K562 (cell line): ENCODE measurements around the gene CACNA1A.

ENCODE experiments used
- CEBPG ChIP-seq, 3 experiments: fragments of 200-800 bp in 1 of 3; sonication (Bioruptor generic) in 1 of 3; sonication (generic) in 1 of 3; formaldehyde crosslinking in 1 of 3; IDR thresholded peaks in 2 of 3; conservative IDR thresholded peaks in 1 of 3; 2 replicates each; pipeline versions ENCODE4 v1.6.1 to v1.8.0; 2016 to 2022; ENCODE audit warnings: missing compliant biosample characterization in 2 of 3, missing genetic modification characterization in 2 of 3, mild to moderate bottlenecking in 1 of 3, missing genetic modification reagents in 1 of 3
- ETV6 ChIP-seq, 3 experiments: fragments of 150-350 bp in 1 of 3; sonication (generic) in 1 of 3; formaldehyde crosslinking in 1 of 3; IDR thresholded peaks; 2 replicates each; pipeline versions ENCODE4 v1.6.1 to v1.8.0; 2014 to 2022; ENCODE audit warnings: borderline replicate concordance in 2 of 3, low read depth in 2 of 3, antibody characterized with exemption in 1 of 3, low read length in 1 of 3, mild to moderate bottlenecking in 1 of 3, missing genetic modification reagents in 1 of 3
- EZH2 ChIP-seq: IDR thresholded peaks from 2 replicates; pipeline ENCODE4 v1.6.1; 2012; ENCODE audit warnings: low read depth, mild to moderate bottlenecking, inconsistent platforms, low read length, borderline replicate concordance
- FOXM1 ChIP-seq, 2 experiments: fragments of 450-650 bp in 1 of 2; sonication (generic) in 1 of 2; formaldehyde crosslinking in 1 of 2; IDR thresholded peaks; 2 replicates each; pipeline versions ENCODE4 v1.6.1 to v1.9.0; 2017 to 2022; ENCODE audit warnings: low read depth in 2 of 2, mild to moderate bottlenecking in 2 of 2, missing genetic modification reagents in 1 of 2, moderate library complexity in 1 of 2
- JUN ChIP-seq, 2 experiments: sonication (generic) in 1 of 2; formaldehyde crosslinking in 1 of 2; IDR thresholded peaks; 2 replicates each; pipeline versions ENCODE4 v1.6.1 to v1.8.0; 2012 to 2022; ENCODE audit warnings: borderline replicate concordance in 2 of 2, mild to moderate bottlenecking in 2 of 2, improper control_type of control experiment in 1 of 2, low read depth in 1 of 2, low read length in 1 of 2, missing genetic modification reagents in 1 of 2
- MAFK ChIP-seq: IDR thresholded peaks from 2 replicates; pipeline ENCODE4 v1.6.1; 2011; ENCODE audit warnings: low read length, improper control_type of control experiment
- MLX ChIP-seq, 2 experiments: fragments of 450-650 bp in 1 of 2; sonication (generic) in 1 of 2; formaldehyde crosslinking; conservative IDR thresholded peaks; 2 replicates each; pipeline versions ENCODE4 v1.4.0 to v1.8.1; 2020 to 2022; ENCODE audit warnings: mild to moderate bottlenecking in 1 of 2, missing genetic modification reagents in 1 of 2
- MYC ChIP-seq, 2 experiments: fragments of 250-450 bp in 1 of 2; sonication (Bioruptor Pico) in 1 of 2; IDR thresholded peaks; 2 replicates each; pipeline versions ENCODE4 v1.5.1 to v1.6.1; 2012 to 2021; ENCODE audit warnings: low read depth in 2 of 2, borderline replicate concordance in 1 of 2, improper control_type of control experiment in 1 of 2, low read length in 1 of 2, mild to moderate bottlenecking in 1 of 2, moderate library complexity in 1 of 2
- POLR2AphosphoS5 ChIP-seq: IDR thresholded peaks from 2 replicates; pipeline ENCODE4 v1.6.1; 2011; ENCODE audit warnings: mild to moderate bottlenecking, low read depth, low read length, moderate library complexity; ENCODE audit not compliant: control insufficient read depth, insufficient read depth
- SREBF2 ChIP-seq: sonication (generic); formaldehyde crosslinking; IDR thresholded peaks from 2 replicates; pipeline ENCODE4 v1.4.0; 2020; ENCODE audit warnings: mild to moderate bottlenecking, missing genetic modification reagents
- TF ChIP-seq, protein P1 (sequence below), 3 experiments: IDR thresholded peaks in 2 of 3; conservative IDR thresholded peaks in 1 of 3; 2 replicates each; pipeline ENCODE4 v1.5.1; 2011 to 2012; ENCODE audit warnings: low read length in 3 of 3, mild to moderate bottlenecking in 3 of 3, control low read depth in 2 of 3, improper control_type of control experiment in 1 of 3, inconsistent platforms in 1 of 3, low read depth in 1 of 3, mixed read lengths in 1 of 3, moderate library complexity in 1 of 3; ENCODE audit not compliant: insufficient read depth in 2 of 3
- TF ChIP-seq, protein P2 (sequence below): sonication (generic); formaldehyde crosslinking; IDR thresholded peaks from 2 replicates; pipeline ENCODE4 v1.8.0; 2022; ENCODE audit warnings: mild to moderate bottlenecking, missing genetic modification reagents

DNA sequence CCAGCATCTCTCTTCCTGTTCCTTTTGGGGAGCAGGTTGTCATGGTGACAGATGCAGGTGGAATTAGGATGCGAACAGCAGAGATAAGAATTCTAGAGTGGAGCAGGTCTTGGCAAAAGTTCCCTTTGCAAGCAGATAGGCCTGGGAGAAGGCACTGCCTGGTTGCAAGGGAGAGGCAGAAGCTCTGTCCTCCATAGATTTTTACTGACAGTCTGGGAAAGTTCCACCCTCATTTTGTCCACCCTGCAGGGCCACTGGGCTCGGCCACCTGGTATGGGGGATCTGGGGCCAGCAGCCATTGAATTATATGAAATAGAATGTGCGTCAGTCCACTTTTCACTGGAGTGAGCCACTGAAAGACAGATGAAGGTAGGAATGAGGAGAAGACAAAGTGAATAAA, 214.4 kb downstream of the CACNA1A start:
- TF ChIP-seq JUN (IDR thresholded peaks at IDR 0.05; ENCODE audit: borderline replicate concordance, low read depth, low read length) (no peak), JUN (CRISPR knock-in tag; IDR thresholded peaks at IDR 0.05; ENCODE audit: borderline replicate concordance) (no peak), ETV6 (IDR thresholded peaks at IDR 0.05; ENCODE audit: borderline replicate concordance in 1 of 2, low read depth in 2 of 2, low read length in 1 of 2) (no peak), ETV6 (CRISPR knock-in tag; IDR thresholded peaks at IDR 0.05; ENCODE audit: borderline replicate concordance) (no peak), MLX (CRISPR knock-in tag; conservative IDR thresholded peaks at IDR 0.05) (no peak), MYC (IDR thresholded peaks at IDR 0.05; ENCODE audit: low read depth, low read length) (no peak), MYC (CRISPR knock-in tag; IDR thresholded peaks at IDR 0.05; ENCODE audit: borderline replicate concordance, low read depth) (no peak), SREBF2 (CRISPR knock-in tag) (no peak), EZH2 (no peak), POLR2AphosphoS5 (no peak), MAFK (no peak), FOXM1 (IDR thresholded peaks at IDR 0.05; ENCODE audit: low read depth) (no peak), FOXM1 (CRISPR knock-in tag; IDR thresholded peaks at IDR 0.05; ENCODE audit: low read depth) (no peak), CEBPG (CRISPR knock-in tag; IDR thresholded peaks at IDR 0.05) (no peak), CEBPG (tag; conservative IDR thresholded peaks at IDR 0.05 in 1 of 2, IDR thresholded peaks at IDR 0.05 in 1 of 2) (no peak)
- TF ChIP-seq, protein P1, sequence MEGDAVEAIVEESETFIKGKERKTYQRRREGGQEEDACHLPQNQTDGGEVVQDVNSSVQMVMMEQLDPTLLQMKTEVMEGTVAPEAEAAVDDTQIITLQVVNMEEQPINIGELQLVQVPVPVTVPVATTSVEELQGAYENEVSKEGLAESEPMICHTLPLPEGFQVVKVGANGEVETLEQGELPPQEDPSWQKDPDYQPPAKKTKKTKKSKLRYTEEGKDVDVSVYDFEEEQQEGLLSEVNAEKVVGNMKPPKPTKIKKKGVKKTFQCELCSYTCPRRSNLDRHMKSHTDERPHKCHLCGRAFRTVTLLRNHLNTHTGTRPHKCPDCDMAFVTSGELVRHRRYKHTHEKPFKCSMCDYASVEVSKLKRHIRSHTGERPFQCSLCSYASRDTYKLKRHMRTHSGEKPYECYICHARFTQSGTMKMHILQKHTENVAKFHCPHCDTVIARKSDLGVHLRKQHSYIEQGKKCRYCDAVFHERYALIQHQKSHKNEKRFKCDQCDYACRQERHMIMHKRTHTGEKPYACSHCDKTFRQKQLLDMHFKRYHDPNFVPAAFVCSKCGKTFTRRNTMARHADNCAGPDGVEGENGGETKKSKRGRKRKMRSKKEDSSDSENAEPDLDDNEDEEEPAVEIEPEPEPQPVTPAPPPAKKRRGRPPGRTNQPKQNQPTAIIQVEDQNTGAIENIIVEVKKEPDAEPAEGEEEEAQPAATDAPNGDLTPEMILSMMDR (IDR thresholded peaks at IDR 0.05 in 2 of 3, conservative IDR thresholded peaks at IDR 0.05 in 1 of 3; ENCODE audit: insufficient read depth in 2 of 3, low read depth in 1 of 3, low read length in 3 of 3), result no peak
- TF ChIP-seq, protein P2, sequence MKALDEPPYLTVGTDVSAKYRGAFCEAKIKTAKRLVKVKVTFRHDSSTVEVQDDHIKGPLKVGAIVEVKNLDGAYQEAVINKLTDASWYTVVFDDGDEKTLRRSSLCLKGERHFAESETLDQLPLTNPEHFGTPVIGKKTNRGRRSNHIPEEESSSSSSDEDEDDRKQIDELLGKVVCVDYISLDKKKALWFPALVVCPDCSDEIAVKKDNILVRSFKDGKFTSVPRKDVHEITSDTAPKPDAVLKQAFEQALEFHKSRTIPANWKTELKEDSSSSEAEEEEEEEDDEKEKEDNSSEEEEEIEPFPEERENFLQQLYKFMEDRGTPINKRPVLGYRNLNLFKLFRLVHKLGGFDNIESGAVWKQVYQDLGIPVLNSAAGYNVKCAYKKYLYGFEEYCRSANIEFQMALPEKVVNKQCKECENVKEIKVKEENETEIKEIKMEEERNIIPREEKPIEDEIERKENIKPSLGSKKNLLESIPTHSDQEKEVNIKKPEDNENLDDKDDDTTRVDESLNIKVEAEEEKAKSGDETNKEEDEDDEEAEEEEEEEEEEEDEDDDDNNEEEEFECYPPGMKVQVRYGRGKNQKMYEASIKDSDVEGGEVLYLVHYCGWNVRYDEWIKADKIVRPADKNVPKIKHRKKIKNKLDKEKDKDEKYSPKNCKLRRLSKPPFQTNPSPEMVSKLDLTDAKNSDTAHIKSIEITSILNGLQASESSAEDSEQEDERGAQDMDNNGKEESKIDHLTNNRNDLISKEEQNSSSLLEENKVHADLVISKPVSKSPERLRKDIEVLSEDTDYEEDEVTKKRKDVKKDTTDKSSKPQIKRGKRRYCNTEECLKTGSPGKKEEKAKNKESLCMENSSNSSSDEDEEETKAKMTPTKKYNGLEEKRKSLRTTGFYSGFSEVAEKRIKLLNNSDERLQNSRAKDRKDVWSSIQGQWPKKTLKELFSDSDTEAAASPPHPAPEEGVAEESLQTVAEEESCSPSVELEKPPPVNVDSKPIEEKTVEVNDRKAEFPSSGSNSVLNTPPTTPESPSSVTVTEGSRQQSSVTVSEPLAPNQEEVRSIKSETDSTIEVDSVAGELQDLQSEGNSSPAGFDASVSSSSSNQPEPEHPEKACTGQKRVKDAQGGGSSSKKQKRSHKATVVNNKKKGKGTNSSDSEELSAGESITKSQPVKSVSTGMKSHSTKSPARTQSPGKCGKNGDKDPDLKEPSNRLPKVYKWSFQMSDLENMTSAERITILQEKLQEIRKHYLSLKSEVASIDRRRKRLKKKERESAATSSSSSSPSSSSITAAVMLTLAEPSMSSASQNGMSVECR (CRISPR knock-in tag), result no peak
